NCI-H82 treated with DMSO at 0.1 percent for 48 hours (cell line): ENCODE data around the gene STIP1.

ENCODE experiments used
- DNase-seq: peaks from one replicate; lab custom pipeline; 2025; ENCODE audit not compliant: unreplicated experiment; lab: John Stamatoyannopoulos, UW

STIP1 gene

GRCh38 chr11:64196626-64197025 lies 10.7 kb downstream of the STIP1 start:
- no peak for DNase-seq

- no peak for DNase-seq
These were observed 12.5 kb downstream of the STIP1 start for GRCh38 chr11:64198511-64198910.

DNA sequence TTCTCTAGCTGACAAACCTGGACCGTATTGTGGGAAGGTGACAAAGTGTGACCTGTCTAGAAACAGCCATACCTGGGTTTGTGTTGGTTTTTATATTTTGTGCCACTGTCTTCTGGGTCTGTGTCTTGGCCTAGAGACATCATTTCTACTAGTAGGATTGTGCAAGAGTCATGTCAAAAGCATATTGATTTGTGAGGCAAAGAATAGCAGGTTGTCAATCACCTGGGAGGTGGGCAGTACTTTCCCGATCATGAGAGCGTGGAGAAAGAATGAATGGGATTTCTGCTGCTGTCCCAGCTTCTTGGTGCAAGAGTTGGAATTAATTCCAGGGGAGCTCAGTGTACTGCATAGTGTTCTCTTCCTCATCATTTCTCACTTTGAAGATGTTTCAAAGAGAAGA lies 15.6 kb downstream of the STIP1 start:
- DNase-seq: no peak

- no peak for DNase-seq
These were observed 17.0 kb downstream of the STIP1 start for GRCh38 chr11:64202992-64203391.

GRCh38 chr11:64203421-64204079 lies 17.6 kb downstream of the STIP1 start:
- no peak for DNase-seq

DNA sequence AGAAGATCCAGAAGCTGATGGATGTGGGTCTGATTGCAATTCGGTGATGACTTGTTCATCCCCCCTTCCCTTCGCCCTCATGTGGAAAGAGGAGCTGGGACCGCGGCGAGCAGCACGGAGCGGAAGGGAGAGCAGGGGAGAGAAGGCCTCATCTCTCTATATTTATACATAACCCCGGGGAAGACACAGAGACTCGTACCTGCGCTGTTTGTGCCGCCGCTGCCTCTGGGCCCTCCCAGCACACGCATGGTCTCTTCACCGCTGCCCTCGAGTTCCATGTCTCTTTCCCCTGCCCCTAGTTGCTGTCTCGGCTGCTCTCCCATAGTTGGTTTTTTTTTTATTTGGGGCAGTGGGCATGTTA lies 18.1 kb downstream of the STIP1 start:
- DNase-seq: no peak

- peak; percentile 54 for DNase-seq
These were observed 18.6 kb downstream of the STIP1 start for GRCh38 chr11:64204464-64204989.

DNA sequence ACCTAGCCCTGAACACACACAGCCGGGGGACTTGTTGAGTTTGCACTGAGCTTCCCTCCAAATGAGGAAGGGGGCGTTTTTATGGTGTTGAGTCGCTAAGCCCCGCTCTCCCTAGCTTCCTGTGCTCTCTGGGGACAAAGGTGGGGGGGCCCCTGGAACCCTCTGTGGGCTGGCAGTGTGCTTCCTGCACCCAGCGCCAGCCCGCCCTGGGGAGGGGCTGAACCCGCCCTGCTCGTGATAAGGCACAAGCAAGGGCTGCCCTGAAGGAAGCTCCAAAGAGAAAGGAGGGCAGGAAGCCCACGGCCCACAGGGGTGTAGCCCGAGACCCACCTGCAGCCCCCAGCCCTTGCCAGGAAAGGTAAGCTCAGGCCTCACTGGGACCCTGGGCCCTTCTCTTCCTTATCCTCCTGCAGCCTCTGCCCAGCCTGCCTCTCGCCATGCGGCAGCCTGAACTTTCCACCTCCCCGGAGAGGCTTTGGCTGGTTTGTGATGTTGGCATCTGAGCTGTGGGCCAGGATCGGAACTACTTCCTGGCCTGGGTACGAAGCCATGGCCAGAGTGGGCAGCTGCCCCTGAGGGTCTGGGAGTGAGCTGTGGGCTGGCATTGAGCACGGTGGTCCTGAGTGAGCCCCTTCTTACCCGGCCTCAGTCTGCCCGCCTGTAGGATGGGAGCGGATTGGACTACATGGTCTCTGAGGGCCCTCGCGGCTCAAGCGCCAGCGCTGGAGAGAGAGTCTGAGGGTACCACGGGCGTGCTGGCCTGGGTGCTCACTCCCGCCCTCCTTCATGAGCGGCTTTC lies 20.7 kb downstream of the STIP1 start, which contains the start of gene FERMT3:
Gene FERMT3 (plus strand): TSS at position 265 of the 799 bp plus-strand sequence. CDS start 644 bp downstream, outside the sequence.
- no peak for DNase-seq

- DNase-seq: no peak
These were observed 21.5 kb downstream of the STIP1 start for GRCh38 chr11:64207256-64208085.

DNA sequence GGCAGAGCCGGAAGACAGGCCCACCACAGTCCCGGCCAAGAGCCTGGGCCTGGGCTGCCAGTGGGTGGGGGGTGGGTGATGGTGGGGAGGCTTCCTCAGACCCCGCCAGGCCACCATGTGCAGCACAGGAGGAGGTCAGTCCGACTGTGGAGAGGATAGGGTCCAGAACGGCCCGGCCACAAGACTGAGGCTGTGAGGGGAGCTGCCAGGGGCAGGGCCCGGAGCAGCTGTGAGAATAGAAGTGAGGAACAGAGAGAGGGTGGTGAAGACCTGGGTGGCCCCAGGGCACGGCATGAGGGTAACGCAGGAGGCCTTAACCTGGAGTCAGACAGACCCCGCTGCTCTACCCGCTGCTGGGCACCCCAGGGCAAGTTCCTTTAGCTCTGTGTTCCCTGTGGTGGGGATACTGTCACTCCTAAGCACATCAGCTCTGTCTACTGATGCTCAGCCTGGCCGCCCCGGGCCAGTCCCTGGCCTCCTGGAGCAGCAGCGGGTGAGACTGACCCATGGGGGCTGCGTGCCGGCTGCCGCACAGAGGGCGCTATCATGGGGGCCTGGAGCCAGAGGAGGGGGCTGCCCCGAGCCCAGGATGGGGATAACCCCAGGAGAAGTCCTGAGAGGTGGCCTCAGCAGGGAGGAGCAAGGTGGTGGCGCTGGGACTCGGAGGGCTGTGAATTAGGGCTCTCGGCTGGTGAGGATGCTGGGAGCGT lies 22.3 kb downstream of the STIP1 start:
- DNase-seq: no peak

- no peak for DNase-seq
These were observed 23.0 kb downstream of the STIP1 start for GRCh38 chr11:64208796-64209562.

- no peak for DNase-seq
These were observed 23.5 kb downstream of the STIP1 start for GRCh38 chr11:64209563-64209843.

- DNase-seq: no peak
These were observed 24.5 kb downstream of the STIP1 start for GRCh38 chr11:64210301-64211020.

DNA sequence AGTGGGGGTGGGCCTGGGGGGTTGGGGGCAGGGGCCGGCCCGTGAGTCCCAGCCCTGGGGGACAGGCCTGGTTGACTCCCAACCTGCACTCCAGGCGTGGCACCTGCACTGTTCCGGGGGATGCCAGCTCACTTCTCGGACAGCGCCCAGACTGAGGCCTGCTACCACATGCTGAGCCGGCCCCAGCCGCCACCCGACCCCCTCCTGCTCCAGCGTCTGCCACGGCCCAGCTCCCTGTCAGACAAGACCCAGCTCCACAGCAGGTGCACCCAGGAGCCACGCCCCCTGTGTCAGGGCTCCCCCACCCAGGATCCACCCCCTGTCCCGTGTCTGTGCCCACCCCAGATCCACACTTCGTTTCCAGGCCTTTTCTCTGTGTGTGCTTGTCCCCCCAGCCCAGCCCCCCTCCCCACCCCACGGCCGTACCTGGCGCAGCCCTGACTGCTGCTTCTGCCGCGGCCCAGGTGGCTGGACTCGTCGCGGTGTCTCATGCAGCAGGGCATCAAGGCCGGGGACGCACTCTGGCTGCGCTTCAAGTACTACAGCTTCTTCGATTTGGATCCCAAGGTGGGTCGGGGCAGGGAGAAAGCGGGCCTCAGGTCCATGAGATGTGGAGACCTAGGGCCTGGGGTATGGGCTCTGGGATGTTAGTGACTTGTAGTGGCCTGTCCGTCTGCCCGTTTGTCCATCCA lies 25.4 kb downstream of the STIP1 start:
- no peak for DNase-seq

DNA sequence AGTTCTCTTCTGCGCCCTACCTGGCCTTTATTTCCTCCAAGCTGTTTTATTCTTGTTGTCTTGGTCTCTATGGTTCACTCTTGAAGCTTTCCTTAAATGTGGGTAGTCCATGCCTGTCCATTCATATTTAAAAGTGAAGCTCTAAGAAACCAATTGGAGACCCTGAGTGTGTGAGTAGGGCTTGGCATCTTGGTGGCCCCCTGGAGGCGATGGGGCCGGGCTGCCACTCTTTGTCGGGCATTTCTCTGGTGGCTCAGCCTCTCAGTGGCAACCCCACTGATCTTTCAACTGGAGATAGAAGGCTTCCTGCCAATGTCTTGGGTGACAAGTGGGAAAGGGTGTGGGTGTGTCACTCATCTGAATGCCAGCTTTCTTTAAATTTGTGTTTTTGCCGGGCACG lies 30.9 kb downstream of the STIP1 start:
- DNase-seq: no peak

DNA sequence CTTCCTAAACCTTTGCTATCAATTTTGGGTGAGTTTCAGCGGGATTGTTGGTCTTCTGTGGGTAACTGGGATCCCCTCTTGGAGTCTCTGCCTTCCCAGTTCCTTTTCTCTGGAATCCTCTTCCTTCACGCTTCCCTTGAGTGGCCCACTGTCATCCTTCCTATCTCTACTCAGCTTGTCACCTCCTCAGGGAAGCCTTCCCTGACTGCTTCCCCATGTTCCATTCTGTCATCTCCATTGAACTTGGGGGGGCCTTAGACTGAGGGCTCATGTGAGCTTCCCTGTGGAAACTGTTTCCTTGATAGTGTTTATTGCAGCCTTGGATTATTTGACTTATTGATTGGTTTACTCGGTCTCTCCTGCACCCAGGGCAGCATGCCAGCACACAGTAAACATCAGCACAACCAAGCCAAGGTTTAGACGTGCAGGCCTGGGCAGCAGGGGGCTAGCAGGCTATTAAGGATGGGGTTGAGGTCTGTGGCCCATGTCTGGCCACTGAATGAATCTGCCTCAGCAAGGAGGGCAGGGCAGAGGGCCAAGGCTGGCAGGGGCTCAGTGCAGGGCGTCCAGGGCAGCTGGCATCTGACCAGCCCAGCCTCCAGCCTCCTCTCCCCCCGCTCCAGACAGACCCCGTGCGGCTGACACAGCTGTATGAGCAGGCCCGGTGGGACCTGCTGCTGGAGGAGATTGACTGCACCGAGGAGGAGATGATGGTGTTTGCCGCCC lies 32.8 kb downstream of the STIP1 start:
- DNase-seq: no peak

GRCh38 chr11:64219354-64219684 lies 33.3 kb downstream of the STIP1 start:
- no peak for DNase-seq

- no peak for DNase-seq
These were observed 33.8 kb downstream of the STIP1 start for GRCh38 chr11:64219755-64220154.

- no peak for DNase-seq
These were observed 34.3 kb downstream of the STIP1 start for GRCh38 chr11:64220271-64220670.
